HCT116 (cell line): ENCODE data around the gene ITPKB. TPM values are rescaled to one million over a fixed set of nuclear protein-coding genes. Genes with fewer than 3 reads are reported as not detected.

Experiments
- ATAC-seq: fragments of 200-7000 bp; cut with Tn5 transposase; 2 replicates; pipeline ENCODE4 v1.9.1; 2020; ENCODE audit warnings: mild to moderate bottlenecking, moderate library complexity
- BruUV-seq: library from RNA; stranded (reverse); fragments of 400-500 nt; replicated peaks from 2 replicates; lab custom pipeline; 2021; lab: Mats Ljungman, UMichigan
- CTCF ChIA-PET: fragments of 300-600 bp; sonication (Branson Sonifier 250); formaldehyde crosslinking; loops from one replicate; lab custom pipeline; 2021; ENCODE audit warnings: antibody characterized with exemption; lab: Charles Lee
- POLR2A ChIA-PET: fragments of 300-600, 350-600 bp; sonication (Branson Sonifier 250); formaldehyde crosslinking; loops from one replicate; lab custom pipeline; 2021; ENCODE audit warnings: antibody characterized with exemption; lab: Charles Lee
- RAD21 ChIA-PET, 2 experiments: fragments of 300-600 bp; sonication (Branson Sonifier 250); formaldehyde crosslinking; loops; one replicate each; lab custom pipeline; 2023; ENCODE audit warnings: low total read pairs in 2 of 2; ENCODE audit not compliant: uncharacterized antibody in 2 of 2, unreplicated experiment in 2 of 2, low non-redundant PET in 1 of 2; lab: Charles Lee
- DNase-seq: peaks from one replicate; pipeline ENCODE4 v3.0.0-alpha.2; 2010; ENCODE audit warnings: low read depth, low spot score
- H2AFZ ChIP-seq: fragments of 200-600 bp; shearing (Covaris generic), sonication (generic); 2 replicates; pipeline ENCODE4 v1.6.1; 2017; ENCODE audit warnings: low read depth, mixed run types, mixed read lengths, antibody characterized with exemption, low read length; ENCODE audit not compliant: poor library complexity, severe bottlenecking
- H3K27ac ChIP-seq: 2 replicates; pipeline ENCODE4 v1.5.1; 2012; ENCODE audit warnings: low read depth, low read length
- H3K27me3 ChIP-seq: fragments of 200-600 bp; sonication (generic); 2 replicates; pipeline ENCODE4 v1.6.1; 2016; ENCODE audit warnings: mixed run types, low read length, mixed read lengths; ENCODE audit not compliant: insufficient read depth
- H3K36me3 ChIP-seq, 2 experiments: fragments of 200-500 bp in 1 of 2; fragments of 200-600 bp in 1 of 2; sonication (Bioruptor generic) in 1 of 2; sonication (generic) in 1 of 2; 2 replicates each; pipeline versions ENCODE4 v1.5.1 to v1.6.1; 2014 to 2016; ENCODE audit warnings: low read length in 2 of 2, inconsistent platforms in 1 of 2, mixed read lengths in 1 of 2, mixed run types in 1 of 2; ENCODE audit not compliant: insufficient read depth in 2 of 2, control insufficient read depth in 1 of 2
- H3K4me1 ChIP-seq, 2 experiments: fragments of 200-600 bp in 1 of 2; sonication (generic) in 1 of 2; 2 replicates each; pipeline versions ENCODE4 v1.5.1 to v1.6.1; 2012 to 2017; ENCODE audit warnings: low read length in 2 of 2, inconsistent platforms in 1 of 2, mild to moderate bottlenecking in 1 of 2, mixed read lengths in 1 of 2, mixed run types in 1 of 2, moderate library complexity in 1 of 2; ENCODE audit not compliant: insufficient read depth in 2 of 2, control insufficient read depth in 1 of 2
- H3K4me2 ChIP-seq: fragments of 200-600 bp; sonication (generic); 2 replicates; pipeline ENCODE4 v1.6.1; 2017; ENCODE audit warnings: mixed run types, low read length, mixed read lengths
- H3K4me3 ChIP-seq, 2 experiments: fragments of 200-600 bp in 1 of 2; sonication (generic) in 1 of 2; replicated peaks in 1 of 2; 2 replicates each; pipeline ENCODE4 v1.5.1; 2011 to 2016; ENCODE audit warnings: low read length in 2 of 2, control low read depth in 1 of 2, low read depth in 1 of 2, mild to moderate bottlenecking in 1 of 2, mixed read lengths in 1 of 2, mixed run types in 1 of 2
- H3K79me2 ChIP-seq: fragments of 200-600 bp; sonication (generic); 2 replicates; pipeline ENCODE4 v1.6.1; 2017; ENCODE audit warnings: mild to moderate bottlenecking, mixed run types, low read length, moderate library complexity, mixed read lengths; ENCODE audit not compliant: insufficient read depth
- H3K9ac ChIP-seq: fragments of 200-600 bp; sonication (generic); 2 replicates; pipeline ENCODE4 v1.6.1; 2016; ENCODE audit warnings: low read length, mixed read lengths
- H3K9me2 ChIP-seq: fragments of 200-600 bp; sonication (generic), shearing (Covaris generic); 2 replicates; pipeline ENCODE4 v1.6.1; 2017; ENCODE audit warnings: mixed run types, mild to moderate bottlenecking, moderate library complexity; ENCODE audit not compliant: insufficient read depth
- H3K9me3 ChIP-seq, 2 experiments: fragments of 200-500 bp in 1 of 2; fragments of 200-600 bp in 1 of 2; sonication (Bioruptor generic) in 1 of 2; sonication (generic) in 1 of 2; 2 replicates each; pipeline ENCODE4 v1.6.1; 2014 to 2017; ENCODE audit warnings: low read length in 2 of 2, mixed read lengths in 2 of 2, inconsistent platforms in 1 of 2, low read depth in 1 of 2, mild to moderate bottlenecking in 1 of 2, mixed run types in 1 of 2, moderate library complexity in 1 of 2; ENCODE audit not compliant: control insufficient read depth in 1 of 2, insufficient read depth in 1 of 2
- H4K20me1 ChIP-seq: fragments of 200-600 bp; sonication (generic), shearing (Covaris generic); 2 replicates; pipeline ENCODE4 v1.6.1; 2017; ENCODE audit warnings: mixed run types, mild to moderate bottlenecking, moderate library complexity; ENCODE audit not compliant: insufficient read depth
- CEBPB ChIP-seq: IDR thresholded peaks from 2 replicates; pipeline ENCODE4 v1.6.1; 2012; ENCODE audit warnings: low read depth
- EZH2 ChIP-seq: fragments of 200-600 bp; sonication (generic); IDR thresholded peaks from 2 replicates; pipeline ENCODE4 v1.6.1; 2017; ENCODE audit warnings: antibody characterized with exemption, mixed run types
- POLR2AphosphoS5 ChIP-seq: IDR thresholded peaks from 2 replicates; pipeline ENCODE4 v1.6.1; 2011; ENCODE audit warnings: mild to moderate bottlenecking, low read depth, low read length, moderate library complexity
- SRF ChIP-seq: IDR thresholded peaks from 2 replicates; pipeline ENCODE4 v1.6.1; 2012; ENCODE audit warnings: low read depth
- ZNF274 ChIP-seq: fragments of 200-500 bp; sonication (Bioruptor generic); IDR thresholded peaks from 2 replicates; pipeline ENCODE4 v1.6.1; 2014; ENCODE audit warnings: mild to moderate bottlenecking, low read depth, low read length, inconsistent platforms
- intact Hi-C: fragments of 100-400 bp; cut with micrococcal nuclease; formaldehyde crosslinking; loops from 2 replicates; pipeline ENCODE4 v1.10.0; 2022
- total RNA-seq: library from RNA; stranded (reverse); gene quantifications from one replicate; pipeline ENCODE4 v1.2.1, GENCODE V29; 2021; ENCODE audit not compliant: unreplicated experiment
- TF ChIP-seq, protein P1 (sequence below): IDR thresholded peaks from 2 replicates; pipeline ENCODE4 v1.6.1; 2012; ENCODE audit warnings: low read depth

ITPKB gene
- total RNA-seq, 1 experiment from 2014 or later, result 4.4 TPM

DNA sequence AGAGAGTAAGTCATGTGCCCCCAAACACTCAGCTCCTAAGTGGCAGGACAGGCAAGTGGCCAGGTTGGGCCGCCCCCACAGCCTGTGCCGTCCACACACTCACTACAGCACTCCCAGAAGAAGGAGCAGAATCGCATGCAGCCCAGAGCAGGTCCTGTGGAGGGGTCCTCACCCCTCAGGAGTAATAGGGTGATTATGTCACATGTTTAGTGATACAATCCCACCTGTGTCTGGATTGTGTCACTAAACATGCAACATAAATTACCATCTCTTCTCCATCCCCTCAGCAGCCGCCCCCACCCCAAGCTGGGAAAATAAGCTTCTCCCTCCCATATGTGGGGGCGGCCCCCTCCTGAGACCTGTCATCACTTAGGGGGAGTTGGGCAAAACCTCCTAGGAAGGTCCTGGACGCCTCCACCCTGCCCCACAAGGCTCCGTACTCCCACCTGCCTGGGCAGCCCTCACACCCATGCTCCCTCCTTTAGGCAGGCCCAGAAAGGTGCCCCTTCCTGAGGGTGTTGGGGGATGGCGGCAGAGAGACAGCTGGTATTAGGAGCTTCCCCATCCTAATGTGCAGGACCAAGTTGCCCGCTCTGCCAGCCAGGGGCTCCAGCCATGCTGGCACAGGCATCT lies 133.6 kb downstream of the ITPKB start:
- Histone ChIP-seq H3K27me3 (no peaks in the 10 kb centered on the region; the same call in 1 of the 2 replicates), H3K9me2 (no peaks in the 10 kb centered on the region), H3K4me2 (no peak overlapping the region), H3K4me1 (peaks cover 0 to 3% of the 10 kb centered on the region in 2 experiments; a peak in 1 of 4 replicates), H3K79me2 (no peaks in the 10 kb centered on the region), H3K9ac (no peak overlapping the region), H3K36me3 (no peaks in the 10 kb centered on the region), H3K9me3 (no peaks in the 10 kb centered on the region), H2AFZ (no peak overlapping the region), H3K27ac (no peak overlapping the region), H4K20me1 (no peaks in the 10 kb centered on the region), H3K4me3 (no peak overlapping the region)
- CTCF ChIA-PET, result no interaction called here
- RAD21 ChIA-PET, result no interaction called here
- no TSS peak for BruUV-seq
- no peak for DNase-seq
- TF ChIP-seq SRF (no peak), POLR2AphosphoS5 (no peak), EZH2 (no peak), CEBPB (no peak), ZNF274 (no peak)
- TF ChIP-seq, protein P1, sequence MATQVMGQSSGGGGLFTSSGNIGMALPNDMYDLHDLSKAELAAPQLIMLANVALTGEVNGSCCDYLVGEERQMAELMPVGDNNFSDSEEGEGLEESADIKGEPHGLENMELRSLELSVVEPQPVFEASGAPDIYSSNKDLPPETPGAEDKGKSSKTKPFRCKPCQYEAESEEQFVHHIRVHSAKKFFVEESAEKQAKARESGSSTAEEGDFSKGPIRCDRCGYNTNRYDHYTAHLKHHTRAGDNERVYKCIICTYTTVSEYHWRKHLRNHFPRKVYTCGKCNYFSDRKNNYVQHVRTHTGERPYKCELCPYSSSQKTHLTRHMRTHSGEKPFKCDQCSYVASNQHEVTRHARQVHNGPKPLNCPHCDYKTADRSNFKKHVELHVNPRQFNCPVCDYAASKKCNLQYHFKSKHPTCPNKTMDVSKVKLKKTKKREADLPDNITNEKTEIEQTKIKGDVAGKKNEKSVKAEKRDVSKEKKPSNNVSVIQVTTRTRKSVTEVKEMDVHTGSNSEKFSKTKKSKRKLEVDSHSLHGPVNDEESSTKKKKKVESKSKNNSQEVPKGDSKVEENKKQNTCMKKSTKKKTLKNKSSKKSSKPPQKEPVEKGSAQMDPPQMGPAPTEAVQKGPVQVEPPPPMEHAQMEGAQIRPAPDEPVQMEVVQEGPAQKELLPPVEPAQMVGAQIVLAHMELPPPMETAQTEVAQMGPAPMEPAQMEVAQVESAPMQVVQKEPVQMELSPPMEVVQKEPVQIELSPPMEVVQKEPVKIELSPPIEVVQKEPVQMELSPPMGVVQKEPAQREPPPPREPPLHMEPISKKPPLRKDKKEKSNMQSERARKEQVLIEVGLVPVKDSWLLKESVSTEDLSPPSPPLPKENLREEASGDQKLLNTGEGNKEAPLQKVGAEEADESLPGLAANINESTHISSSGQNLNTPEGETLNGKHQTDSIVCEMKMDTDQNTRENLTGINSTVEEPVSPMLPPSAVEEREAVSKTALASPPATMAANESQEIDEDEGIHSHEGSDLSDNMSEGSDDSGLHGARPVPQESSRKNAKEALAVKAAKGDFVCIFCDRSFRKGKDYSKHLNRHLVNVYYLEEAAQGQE, result no peak
- POLR2A ChIA-PET, result no interaction called here
- no peak for ATAC-seq
- intact Hi-C loops, result no loop called here
